Large intestine (tissue), 3 donors: ENCODE measurements around the gene WDR64. TPM values are rescaled to one million over a fixed set of nuclear protein-coding genes. Genes with fewer than 3 reads are reported as not detected.
"Not testable (repeated sequence)": the region's sequence is repeated elsewhere in the genome, so short reads cannot be mapped to it uniquely, and the experiment has no call there.

ENCODE experiments used
- DNase-seq, 2 donors: peaks; one replicate each; pipeline versions ENCODE4 v3.0.0 to v3.0.0-alpha.2; 2013
- H3K27ac ChIP-seq: one replicate; pipeline ENCODE4 v1.5.1; 2013; ENCODE audit warnings: low read length
- H3K27me3 ChIP-seq: 2 replicates; pipeline ENCODE4 v1.6.1; 2013; ENCODE audit warnings: low read length; ENCODE audit not compliant: control insufficient read depth, insufficient read depth
- H3K36me3 ChIP-seq: 2 replicates; pipeline ENCODE4 v1.6.1; 2013; ENCODE audit warnings: low read length; ENCODE audit not compliant: control insufficient read depth, insufficient read depth
- H3K4me1 ChIP-seq: one replicate; pipeline ENCODE4 v1.6.1; 2013; ENCODE audit warnings: low read length; ENCODE audit not compliant: control insufficient read depth, insufficient read depth
- H3K4me3 ChIP-seq: one replicate; pipeline ENCODE4 v1.5.1; 2013; ENCODE audit warnings: low read length
- H3K9me3 ChIP-seq: one replicate; pipeline ENCODE4 v1.6.1; 2013; ENCODE audit warnings: mild to moderate bottlenecking, low read depth, low read length, moderate library complexity; ENCODE audit not compliant: control insufficient read depth
- WGBS: methylation state at CpG from one replicate; pipeline ENCODE4 v1.1.5; 2013; ENCODE audit warnings: low lambda C conversion rate; ENCODE audit not compliant: insufficient coverage; 5-methylcytosine and 5-hydroxymethylcytosine counted together
- polyA plus RNA-seq: library from polyadenylated mRNA; unstranded; fragments of 120-200 nt; gene quantifications from one replicate; pipeline ENCODE4 v1.2.1, GENCODE V29; 2013

WDR64 gene
- polyA plus RNA-seq, 1 donor = 0.03 TPM

GRCh38 chr1:241799416-241799815, 147.3 kb downstream of the WDR64 start:
- WGBS = no CpG with 5 or more reads among the region's 1 CpG
- Histone ChIP-seq H3K27me3 (no peaks in the 10 kb centered on the region), H3K9me3 (no peaks in the 10 kb centered on the region), H3K36me3 (no peaks in the 10 kb centered on the region), H3K27ac (no peak overlapping the region), H3K4me1 (no peaks in the 10 kb centered on the region), H3K4me3 (no peak overlapping the region)
- DNase-seq = no peak

GRCh38 chr1:241800640-241801039, 148.6 kb downstream of the WDR64 start:
- H3K27ac ChIP-seq = no peak overlapping the region
- no peaks in the 10 kb centered on the region for H3K4me1 ChIP-seq
- no peaks in the 10 kb centered on the region for H3K27me3 ChIP-seq
- H3K4me3 ChIP-seq = no peak overlapping the region
- no peaks in the 10 kb centered on the region for H3K36me3 ChIP-seq
- no peaks in the 10 kb centered on the region for H3K9me3 ChIP-seq
- no peak for DNase-seq
- 53% methylated on average over 3 of the region's 3 CpGs for WGBS

GRCh38 chr1:241802863-241803262, 150.8 kb downstream of the WDR64 start:
- Histone ChIP-seq H3K27me3 (no peaks in the 10 kb centered on the region), H3K27ac (no peak overlapping the region), H3K9me3 (no peaks in the 10 kb centered on the region), H3K4me3 (no peak overlapping the region), H3K4me1 (no peaks in the 10 kb centered on the region), H3K36me3 (no peaks in the 10 kb centered on the region)
- no peak for DNase-seq
- WGBS = no CpG with 5 or more reads among the region's 3 CpGs

GRCh38 chr1:241804706-241805105, 152.6 kb downstream of the WDR64 start:
- H3K27me3 ChIP-seq, DNase-seq, H3K4me1 ChIP-seq, H3K4me3 ChIP-seq, H3K27ac ChIP-seq, H3K9me3 ChIP-seq, H3K36me3 ChIP-seq: not testable (repeated sequence)
- WGBS = no CpG with 5 or more reads among the region's 4 CpGs

- Histone ChIP-seq H3K27ac (no peak overlapping the region), H3K4me3 (no peak overlapping the region), H3K4me1 (no peaks in the 10 kb centered on the region), H3K36me3 (no peaks in the 10 kb centered on the region), H3K9me3 (no peaks in the 10 kb centered on the region), H3K27me3 (no peaks in the 10 kb centered on the region)
- DNase-seq = no peak
- no CpG with 5 or more reads among the region's 2 CpGs for WGBS
Observed at GRCh38 chr1:241808265-241808664, 156.2 kb downstream of the WDR64 start.

- Histone ChIP-seq H3K27me3 (no peaks in the 10 kb centered on the region), H3K4me3 (no peak overlapping the region), H3K9me3 (no peaks in the 10 kb centered on the region), H3K27ac (no peak overlapping the region), H3K4me1 (no peaks in the 10 kb centered on the region), H3K36me3 (no peaks in the 10 kb centered on the region)
- DNase-seq = no peak
- WGBS = 92% methylated on average over 2 of the region's 8 CpGs
Observed at GRCh38 chr1:241810769-241811405, 158.8 kb downstream of the WDR64 start.

- Histone ChIP-seq H3K9me3 (no peaks in the 10 kb centered on the region), H3K27me3 (no peaks in the 10 kb centered on the region), H3K4me1 (no peaks in the 10 kb centered on the region), H3K36me3 (no peaks in the 10 kb centered on the region), H3K4me3 (no peak overlapping the region), H3K27ac (no peak overlapping the region)
- DNase-seq = no peak
- 96% methylated on average over 4 of the region's 8 CpGs for WGBS
Observed at GRCh38 chr1:241813768-241814320, 161.8 kb downstream of the WDR64 start.

- whole genome bisulfite sequencing = 80% methylated on average over 1 of the region's 6 CpGs
- no peak overlapping the region for H3K4me3 ChIP-seq
- no peaks in the 10 kb centered on the region for H3K9me3 ChIP-seq
- H3K36me3 ChIP-seq = no peaks in the 10 kb centered on the region
- no peaks in the 10 kb centered on the region for H3K4me1 ChIP-seq
- no peak overlapping the region for H3K27ac ChIP-seq
- no peak for DNase-seq
- no peaks in the 10 kb centered on the region for H3K27me3 ChIP-seq
Observed at GRCh38 chr1:241816008-241816407, 163.9 kb downstream of the WDR64 start.

- no peaks in the 10 kb centered on the region for H3K9me3 ChIP-seq
- 67% methylated on average over 1 of the region's 1 CpG for WGBS
- H3K27ac ChIP-seq = no peak overlapping the region
- no peak for DNase-seq
- no peaks in the 10 kb centered on the region for H3K27me3 ChIP-seq
- no peaks in the 10 kb centered on the region for H3K4me1 ChIP-seq
- no peaks in the 10 kb centered on the region for H3K36me3 ChIP-seq
- H3K4me3 ChIP-seq = no peak overlapping the region
Observed at GRCh38 chr1:241817331-241817792, 165.3 kb downstream of the WDR64 start.

GRCh38 chr1:241817956-241818612, 166.0 kb downstream of the WDR64 start:
- Histone ChIP-seq H3K9me3 (no peaks in the 10 kb centered on the region), H3K4me1 (no peaks in the 10 kb centered on the region), H3K27ac (no peak overlapping the region), H3K27me3 (no peaks in the 10 kb centered on the region), H3K36me3 (no peaks in the 10 kb centered on the region), H3K4me3 (no peak overlapping the region)
- WGBS = no CpG with 5 or more reads among the region's 3 CpGs
- DNase-seq = no peak
